GM20431 (cell line): ENCODE data around the gene PYM1.

Experiments
- in situ Hi-C: fragments of 300-500 bp; cut with MseI, MboI; formaldehyde crosslinking; loops from one replicate; pipeline ENCODE4 v1.15.0; 2020; ENCODE audit warnings: low sequenced_read_pairs; ENCODE audit not compliant: unreplicated experiment

PYM1 gene

GRCh38 chr12:55861871-55862270 is 65.8 kb downstream of the PYM1 start:
- in situ Hi-C loops, result no loop called here

GRCh38 chr12:55861396-55861795 is 66.3 kb downstream of the PYM1 start:
- in situ Hi-C loops, result no loop called here

DNA sequence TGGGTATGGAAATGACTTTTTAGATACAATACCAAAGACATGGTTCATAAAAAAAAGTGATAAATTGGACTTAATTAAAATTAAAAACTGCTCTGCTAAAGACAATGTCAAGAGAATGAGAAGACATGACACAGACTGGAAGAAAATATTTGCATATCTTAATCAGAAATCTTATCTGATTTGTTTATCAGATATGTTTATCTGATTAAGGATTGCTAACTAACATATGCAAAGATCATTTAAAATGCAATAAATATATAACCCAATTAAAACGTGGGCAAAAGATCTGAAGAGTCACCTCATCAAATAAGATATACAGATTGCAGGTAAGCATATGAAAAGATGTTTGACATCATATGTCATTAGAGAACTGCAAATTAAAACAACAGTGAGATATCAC is 75.0 kb downstream of the PYM1 start:
- in situ Hi-C loops, result no loop called here
